Stimulated activated naive B cell treated with anti-CD40 and anti-IgM and Interleukin-4, amounts not matched to agents 10 μg/mL and 1 μg/mL and 100 μg/mL, for 72 hours (primary cell): ENCODE data around the gene ABHD16A.
A peak's percentile ranks its signal among the peaks of the same experiment; 100 is the strongest.

Experiments used
- ATAC-seq, 2 donors: fragments of 150-1000 bp; cut with Tn5 transposase; replicated peaks; 2 replicates each; pipeline ENCODE4 v1.10.0; 2021; ENCODE audit warnings: moderate library complexity in 1 of 2
- DNase-seq: peaks from one replicate; pipeline ENCODE4 v3.0.0; 2021
- H3K27ac Mint-ChIP-seq: one replicate; pipeline ENCODE4 v1.8.0; 2022; ENCODE audit warnings: mild to moderate bottlenecking, mixed read lengths
- H3K27me3 Mint-ChIP-seq, 2 donors: one replicate each; pipeline ENCODE4 v1.8.0; 2022; ENCODE audit warnings: mixed read lengths in 2 of 2
- H3K36me3 Mint-ChIP-seq, 2 donors: one replicate each; pipeline ENCODE4 v1.8.0; 2022; ENCODE audit warnings: mixed read lengths in 2 of 2, mild to moderate bottlenecking in 1 of 2
- H3K4me1 Mint-ChIP-seq, 2 donors: one replicate each; pipeline ENCODE4 v1.8.0; 2022; ENCODE audit warnings: mixed read lengths in 2 of 2, mild to moderate bottlenecking in 1 of 2
- H3K4me3 Mint-ChIP-seq, 2 donors: one replicate each; pipeline ENCODE4 v1.8.0; 2022; ENCODE audit warnings: mild to moderate bottlenecking in 2 of 2, mixed read lengths in 2 of 2, moderate library complexity in 1 of 2
- H3K9me3 Mint-ChIP-seq, 2 donors: one replicate each; pipeline ENCODE4 v1.8.0; 2022; ENCODE audit warnings: mixed read lengths in 2 of 2, mild to moderate bottlenecking in 1 of 2

ABHD16A gene

DNA sequence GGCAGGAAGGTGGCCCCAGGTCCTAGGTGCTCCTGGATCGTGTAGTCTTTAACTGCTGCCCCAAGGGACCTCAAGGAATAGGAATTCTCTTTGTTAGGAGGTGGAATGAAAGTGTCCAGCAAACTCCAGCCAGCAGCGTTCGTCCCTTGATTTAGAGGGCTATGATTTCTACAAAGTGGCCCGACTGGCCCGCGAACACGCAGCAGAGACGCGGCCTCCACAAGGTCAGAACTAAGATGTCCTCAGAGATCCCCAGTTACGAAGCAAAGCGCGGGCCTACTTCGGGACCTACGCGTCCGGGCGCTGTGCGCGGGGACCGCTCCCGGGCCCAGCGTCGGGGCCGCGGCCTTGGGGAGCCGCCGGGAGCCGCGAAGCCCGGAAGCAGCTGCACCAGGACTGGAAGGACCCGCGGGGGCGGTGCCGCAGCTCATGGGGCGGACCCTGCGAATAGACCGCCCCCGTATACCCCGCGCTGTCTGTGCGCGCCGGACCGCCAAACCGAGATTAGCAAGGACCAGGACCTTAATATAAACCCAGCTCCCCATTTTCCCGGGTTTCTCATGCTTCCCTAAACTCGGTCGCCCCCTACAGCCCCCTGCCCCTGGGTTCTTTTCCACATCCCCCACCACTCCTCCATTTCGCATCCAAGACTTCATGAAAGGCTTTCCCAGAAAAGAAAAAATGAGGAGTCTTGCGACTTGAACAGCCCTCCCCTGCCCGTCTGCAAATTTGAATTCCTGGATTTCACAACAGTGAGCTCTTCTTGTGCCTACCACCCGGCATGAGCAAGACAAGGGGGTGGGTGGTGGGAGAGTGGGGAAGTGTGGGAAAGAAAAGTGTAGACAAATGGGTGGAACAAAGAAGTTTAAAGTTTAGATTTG, 42.5 kb downstream of the ABHD16A start, which contains the start of gene C6orf47:
C6orf47 (minus strand) TSS at position 398 of the 881 bp plus-strand sequence. CDS start 831 bp downstream, outside the sequence.
- Mint-ChIP-seq H3K4me1 (peaks cover 57 to 87% of the 10 kb centered on the region in 2 donors), H3K36me3 (peaks cover 56 to 73% of the 10 kb centered on the region in 2 donors)

DNA sequence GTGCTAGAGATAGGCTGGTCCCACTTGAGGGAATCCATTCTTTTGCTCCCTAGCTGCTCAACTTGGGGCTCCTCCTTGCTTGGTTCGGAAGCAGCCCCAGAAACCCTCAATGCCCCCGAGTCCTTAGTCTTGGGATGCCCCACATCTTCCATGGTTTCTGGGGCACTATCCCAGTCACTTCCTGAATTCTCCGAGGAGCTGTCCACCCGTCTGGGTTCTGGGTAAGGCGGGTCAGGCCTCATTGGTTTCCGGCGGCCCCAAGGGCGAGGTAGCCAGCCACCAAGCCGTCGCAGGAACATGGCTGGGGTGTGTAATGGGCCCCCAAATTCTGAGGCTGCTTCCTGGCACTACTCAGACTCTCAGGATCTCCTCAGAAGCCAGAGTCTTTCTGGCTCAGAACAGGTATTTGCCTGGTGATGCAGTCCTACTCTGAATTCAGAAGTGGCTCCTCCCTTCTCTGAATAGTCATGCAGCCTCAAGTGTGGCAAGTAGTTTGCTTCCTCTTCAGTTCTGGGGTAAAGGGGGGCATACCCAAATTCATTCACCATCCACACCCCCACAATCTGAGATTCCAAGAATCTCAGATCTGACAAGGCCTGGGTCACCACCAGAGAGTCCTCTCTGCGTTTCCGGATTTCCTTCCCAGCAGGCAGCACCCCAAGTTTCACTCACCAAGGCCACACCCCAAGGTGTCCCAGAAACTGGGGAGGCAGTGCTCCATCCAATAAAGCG, 43.3 kb downstream of the ABHD16A start:
- ATAC-seq (peak; percentile 58 to 59), DNase-seq (peak; percentile 22)
- H3K4me1 Mint-ChIP-seq, result peaks cover 60 to 94% of the 10 kb centered on the region in 2 donors
- H3K27ac Mint-ChIP-seq, result peak overlapping the region; percentile 96
- H3K27me3 Mint-ChIP-seq, result no peaks in the 10 kb centered on the region
- H3K36me3 Mint-ChIP-seq, result peaks cover 59 to 75% of the 10 kb centered on the region in 2 donors
- no peaks in the 10 kb centered on the region for H3K9me3 Mint-ChIP-seq
- peak overlapping the region; percentile 95 to 97 for H3K4me3 Mint-ChIP-seq

More for the DNA sequence above, 42.5 kb downstream of the ABHD16A start, which contains the start of gene C6orf47:
- peak; percentile 64 to 73 for ATAC-seq
- H3K9me3 Mint-ChIP-seq, result no peaks in the 10 kb centered on the region
- H3K27me3 Mint-ChIP-seq, result no peaks in the 10 kb centered on the region
- peak within 1 kb of the TSS; percentile 96 for H3K27ac Mint-ChIP-seq
- peak; percentile 68 for DNase-seq
- H3K4me3 Mint-ChIP-seq, result peak within 1 kb of the TSS; percentile 95 to 97

DNA sequence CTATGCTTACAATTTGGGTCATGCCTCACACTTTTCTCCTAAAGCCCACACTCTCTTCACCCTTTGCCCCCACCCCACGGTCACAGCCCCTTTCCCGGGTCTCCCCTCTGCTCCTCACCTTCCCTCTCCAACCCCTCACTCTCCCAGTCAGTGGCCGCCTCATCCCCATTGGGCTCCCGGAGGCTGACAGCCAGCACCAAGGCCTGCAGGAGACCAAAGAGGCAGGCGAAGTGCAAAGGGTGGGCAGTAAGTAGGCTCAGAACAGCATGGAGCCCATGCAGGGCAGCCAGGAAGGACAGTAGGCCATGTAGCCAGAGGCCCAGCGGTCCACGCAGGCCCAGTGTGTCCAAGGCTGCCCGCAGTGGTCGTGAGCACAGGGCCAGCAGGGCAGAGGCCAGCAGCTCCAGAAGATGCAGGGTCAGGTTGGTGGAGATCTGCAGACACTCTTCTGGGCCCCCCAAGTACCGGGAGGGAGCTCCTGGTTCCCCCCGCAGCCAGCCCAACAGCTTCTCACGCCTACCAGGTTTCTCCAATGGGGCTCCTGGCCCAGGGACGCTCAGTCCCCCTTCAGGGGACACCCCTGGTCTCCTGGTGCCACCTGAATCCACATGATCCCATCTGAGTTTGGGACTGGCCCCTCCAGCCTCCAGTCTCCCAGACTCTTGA, 44.0 kb downstream of the ABHD16A start:
- ATAC-seq, result no peak
- Mint-ChIP-seq H3K4me1 (peaks cover 55 to 87% of the 10 kb centered on the region in 2 donors), H3K9me3 (no peaks in the 10 kb centered on the region), H3K27me3 (no peaks in the 10 kb centered on the region), H3K36me3 (peaks cover 53 to 68% of the 10 kb centered on the region in 2 donors), H3K4me3 (peak overlapping the region; percentile 95 to 97), H3K27ac (peak overlapping the region; percentile 96)
- no peak for DNase-seq

DNA sequence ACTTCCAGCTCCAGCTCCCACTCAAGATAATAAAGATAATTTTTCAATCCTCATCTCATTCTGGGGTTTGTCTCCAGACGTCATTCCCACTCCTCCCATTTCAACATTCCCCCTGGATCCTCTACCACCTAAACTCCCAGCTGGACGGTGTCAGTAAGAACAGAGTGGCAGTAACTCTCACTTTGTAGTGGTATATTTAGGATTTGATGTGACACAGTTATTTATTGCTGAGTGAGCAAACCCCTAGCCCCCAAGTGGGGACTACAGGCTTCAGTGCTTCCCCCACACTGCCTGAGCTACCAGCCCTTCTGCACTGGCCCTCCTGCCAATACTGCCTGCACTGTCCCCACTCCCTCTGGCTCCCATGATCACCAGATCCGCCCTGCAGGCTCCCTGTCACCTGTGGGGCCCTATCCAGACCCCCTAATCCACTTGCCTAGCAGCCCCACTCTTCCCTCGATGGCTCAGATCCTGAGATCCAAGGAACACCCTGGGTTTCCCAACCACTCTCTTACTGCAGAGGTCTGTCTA, 44.9 kb downstream of the ABHD16A start:
- Mint-ChIP-seq H3K4me1 (peaks cover 50 to 78% of the 10 kb centered on the region in 2 donors), H3K36me3 (peaks cover 46 to 59% of the 10 kb centered on the region in 2 donors), H3K4me3 (peak overlapping the region; percentile 95 to 97), H3K27ac (peak overlapping the region; percentile 77), H3K27me3 (no peaks in the 10 kb centered on the region), H3K9me3 (no peaks in the 10 kb centered on the region)
- DNase-seq (no peak), ATAC-seq (no peak)

DNA sequence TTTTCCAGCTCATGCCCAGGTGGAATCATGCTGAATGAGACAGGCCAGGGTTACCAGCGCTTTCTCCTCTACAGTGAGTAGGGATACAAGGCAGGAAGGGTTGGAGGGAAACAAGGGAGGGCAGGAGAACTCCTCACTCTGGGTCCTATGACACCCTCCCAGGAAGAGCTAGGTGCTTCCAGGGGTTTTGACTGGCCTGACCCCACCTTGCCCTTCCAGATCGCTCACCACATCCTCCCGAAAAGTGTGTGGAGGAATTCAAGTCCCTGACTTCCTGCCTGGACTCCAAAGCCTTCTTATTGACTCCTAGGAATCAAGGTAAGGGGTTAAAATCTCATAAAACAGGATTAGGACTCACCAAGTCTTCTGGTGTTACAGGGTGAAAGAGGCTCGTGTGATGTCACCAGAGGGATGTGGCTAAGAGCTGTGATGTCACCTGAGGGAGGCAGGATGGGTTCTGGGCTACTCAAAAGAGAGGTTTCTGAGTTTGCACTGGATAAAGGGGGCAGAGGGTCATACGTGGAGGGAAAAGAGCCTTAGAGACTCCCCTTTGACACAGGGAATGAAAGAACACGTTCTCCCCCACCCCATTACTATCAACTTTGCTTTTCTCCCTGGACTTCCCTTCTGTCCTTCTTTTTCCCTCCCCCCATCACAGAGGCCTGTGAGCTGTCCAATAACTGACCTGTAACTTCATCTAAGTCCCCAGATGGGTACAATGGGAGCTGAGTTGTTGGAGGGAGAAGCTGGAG, 45.5 kb downstream of the ABHD16A start:
- Mint-ChIP-seq H3K4me1 (peaks cover 50 to 72% of the 10 kb centered on the region in 2 donors), H3K27me3 (no peaks in the 10 kb centered on the region), H3K27ac (no peak overlapping the region), H3K9me3 (no peaks in the 10 kb centered on the region), H3K36me3 (peaks cover 45 to 58% of the 10 kb centered on the region in 2 donors), H3K4me3 (peak overlapping the region; percentile 95 to 97)
- DNase-seq, result no peak
- no peak for ATAC-seq

DNA sequence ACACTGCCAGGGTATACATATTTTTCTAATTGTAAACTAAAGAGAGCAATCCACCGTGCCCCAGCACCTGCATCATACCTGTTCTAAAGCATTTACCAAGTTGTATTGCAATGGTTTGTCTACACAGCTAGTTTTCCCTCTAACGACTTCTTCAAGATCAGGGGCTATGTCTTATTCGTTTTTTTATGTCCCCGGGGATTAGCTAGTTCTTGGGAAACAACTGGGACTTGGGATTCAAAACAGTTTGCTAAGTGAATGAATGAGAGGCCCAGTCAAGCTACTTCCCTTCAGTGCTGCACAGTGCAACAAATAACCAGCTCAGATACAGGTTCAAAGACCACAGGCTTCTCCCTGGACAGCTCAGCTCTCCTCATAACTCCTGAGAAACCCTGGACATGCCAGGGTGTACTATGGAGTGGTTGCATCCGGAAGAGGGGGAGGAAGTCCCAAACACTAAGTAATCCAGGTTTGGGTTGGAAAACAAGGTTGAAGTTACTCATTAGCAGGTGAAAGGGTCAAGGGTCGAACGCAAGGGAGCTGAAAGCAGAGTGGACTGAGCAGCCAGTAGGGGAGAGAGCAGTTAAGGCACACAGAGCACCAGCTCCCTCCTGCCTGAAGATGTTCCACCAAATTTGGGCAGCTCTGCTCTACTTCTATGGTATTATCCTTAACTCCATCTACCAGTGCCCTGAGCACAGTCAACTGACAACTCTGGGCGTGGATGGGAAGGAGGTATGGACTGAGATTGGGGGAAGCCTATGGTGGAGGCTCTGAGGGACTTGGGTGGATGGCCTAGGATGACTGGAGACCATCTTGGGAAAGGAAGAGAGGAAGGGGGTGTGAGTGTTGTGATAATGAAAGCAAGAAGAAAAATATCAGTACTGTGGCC, 47.5 kb downstream of the ABHD16A start, which contains the start of gene APOM:
APOM (plus strand) TSS at position 546 of the 889 bp plus-strand sequence; CDS start at position 619, 73 bp downstream.
- DNase-seq (no peak), ATAC-seq (no peak)
- peak within 1 kb of the TSS; percentile 11 for H3K27ac Mint-ChIP-seq
- H3K9me3 Mint-ChIP-seq, result no peaks in the 10 kb centered on the region
- peaks cover 48 to 61% of the 10 kb centered on the region in 2 donors for H3K36me3 Mint-ChIP-seq
- H3K4me3 Mint-ChIP-seq, result peak within 1 kb of the TSS in 1 of 2 donors; percentile 28
- no peaks in the 10 kb centered on the region for H3K27me3 Mint-ChIP-seq
- H3K4me1 Mint-ChIP-seq, result peaks cover 46 to 68% of the 10 kb centered on the region in 2 donors

DNA sequence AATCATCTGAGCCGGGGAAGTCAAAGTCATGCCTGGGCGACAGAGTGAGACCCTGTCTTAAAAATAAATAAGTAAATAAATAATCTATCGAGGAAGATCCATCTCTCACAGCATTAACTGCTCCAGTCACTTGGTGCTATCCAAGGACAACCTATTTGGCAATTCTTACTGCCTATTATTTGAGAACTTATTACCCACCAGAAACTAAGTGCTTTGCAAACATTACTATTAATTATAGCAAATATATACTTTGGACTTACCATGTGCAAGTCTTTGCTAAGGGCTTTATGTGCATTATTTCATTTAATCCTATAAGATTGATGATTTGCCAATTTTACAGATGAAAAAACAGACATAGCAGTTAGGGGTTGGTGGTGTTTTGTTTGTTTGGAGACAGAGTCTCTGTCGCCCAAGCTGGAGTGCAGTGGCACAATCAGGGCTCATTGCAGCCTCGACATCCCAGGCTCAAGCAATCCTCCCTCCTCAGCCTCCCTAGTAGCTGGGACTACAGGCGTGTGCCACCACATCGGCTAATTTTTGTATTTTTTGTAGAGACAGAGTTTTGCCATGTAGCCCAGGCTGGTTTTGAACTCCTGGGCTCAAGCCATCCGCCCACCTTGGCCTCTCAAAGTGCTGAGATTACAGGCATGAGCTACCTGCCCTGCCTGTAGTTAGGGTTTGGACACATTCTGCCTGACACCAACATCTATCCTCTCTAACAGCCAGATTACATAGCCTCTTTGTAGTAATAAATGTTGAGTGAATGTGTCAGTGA, 48.4 kb downstream of the ABHD16A start:
- Mint-ChIP-seq H3K4me1 (peaks cover 46 to 73% of the 10 kb centered on the region in 2 donors), H3K9me3 (no peaks in the 10 kb centered on the region), H3K27ac (no peak overlapping the region), H3K36me3 (peaks cover 50 to 56% of the 10 kb centered on the region in 2 donors), H3K4me3 (no peak overlapping the region), H3K27me3 (no peaks in the 10 kb centered on the region)
- no peak for DNase-seq
- ATAC-seq, result no peak

DNA sequence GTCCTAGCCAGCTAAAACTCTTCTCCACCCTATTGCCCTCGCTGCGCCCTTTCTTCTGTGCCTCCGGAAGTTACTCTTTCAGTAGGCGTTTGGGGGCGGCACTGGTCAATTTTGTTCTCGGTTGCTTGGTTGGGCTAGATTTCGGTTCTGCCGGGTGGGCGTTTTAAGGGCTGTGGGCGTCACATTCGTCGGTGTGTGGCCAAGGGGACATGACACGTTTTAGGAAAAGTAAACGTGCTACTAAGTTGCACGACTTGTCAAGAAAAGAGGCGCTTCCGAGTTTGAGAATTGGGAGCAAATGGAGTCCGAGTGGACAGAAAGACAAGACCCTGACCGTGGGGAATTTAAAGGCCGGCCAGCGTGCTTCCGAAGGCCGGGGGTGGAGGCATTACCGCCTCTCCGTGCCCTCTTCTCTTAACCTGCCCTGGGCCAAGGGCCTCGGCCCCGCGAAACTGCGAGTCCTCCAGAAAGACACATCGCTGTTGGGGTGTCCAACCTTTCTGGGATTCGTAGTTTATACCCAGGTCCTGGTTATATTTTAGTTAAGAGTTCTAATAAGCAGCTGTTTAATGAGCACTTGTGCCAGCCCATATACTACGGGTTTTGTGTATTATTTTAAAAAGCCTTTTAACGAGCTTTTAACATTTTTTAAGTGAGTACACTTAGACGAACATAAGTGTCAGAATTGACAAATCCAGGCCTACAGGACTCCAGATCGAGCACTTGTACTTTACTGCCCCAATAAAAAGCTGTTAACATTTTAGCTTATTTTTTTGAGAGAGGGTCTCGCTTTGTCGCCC, 50.0 kb downstream of the ABHD16A start:
- Mint-ChIP-seq H3K4me1 (peaks cover 34 to 66% of the 10 kb centered on the region in 2 donors), H3K36me3 (peaks cover 41 to 54% of the 10 kb centered on the region in 2 donors), H3K27ac (peak overlapping the region; percentile 99), H3K27me3 (no peaks in the 10 kb centered on the region), H3K9me3 (no peaks in the 10 kb centered on the region), H3K4me3 (peak overlapping the region; percentile 96)
- peak; percentile 70 to 75 for ATAC-seq
- no peak for DNase-seq

- Mint-ChIP-seq H3K27ac (peak overlapping the region; percentile 99), H3K9me3 (no peaks in the 10 kb centered on the region), H3K4me1 (peaks cover 24 to 52% of the 10 kb centered on the region in 2 donors), H3K27me3 (no peaks in the 10 kb centered on the region), H3K36me3 (peaks cover 45 to 57% of the 10 kb centered on the region in 2 donors), H3K4me3 (peak overlapping the region; percentile 96)
- DNase-seq (no peak), ATAC-seq (peak; percentile 60 to 65)
These were observed 51.4 kb downstream of the ABHD16A start for GRCh38 chr6:31651602-31652191.

DNA sequence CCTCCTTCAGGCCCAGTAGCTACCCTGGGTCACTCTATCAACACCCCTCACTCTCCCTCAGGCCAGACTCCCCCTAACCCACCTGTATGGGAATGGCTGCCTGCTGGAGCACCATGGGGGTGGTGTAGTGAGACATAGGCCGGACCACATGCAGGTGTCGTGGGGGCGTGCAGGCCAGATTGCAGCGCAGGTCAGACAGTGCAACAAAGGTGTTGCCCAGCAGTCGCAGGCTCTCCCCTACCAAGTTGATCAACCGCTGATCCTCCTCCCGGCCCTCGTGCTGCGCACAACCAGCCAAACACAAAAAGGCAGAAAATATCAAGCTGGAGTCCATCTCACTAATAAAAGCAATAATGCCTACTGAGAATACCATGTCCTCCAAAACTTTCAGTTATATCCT, 57.8 kb downstream of the ABHD16A start:
- peaks cover 4 to 15% of the 10 kb centered on the region in 2 donors for H3K4me1 Mint-ChIP-seq
- no peak overlapping the region for H3K4me3 Mint-ChIP-seq
- DNase-seq, result no peak
- H3K27ac Mint-ChIP-seq, result peak overlapping the region; percentile 88
- ATAC-seq, result no peak
- H3K36me3 Mint-ChIP-seq, result peaks cover 36 to 61% of the 10 kb centered on the region in 2 donors
- H3K27me3 Mint-ChIP-seq, result no peaks in the 10 kb centered on the region
- no peaks in the 10 kb centered on the region for H3K9me3 Mint-ChIP-seq
